Calu3 (cell line): ENCODE data around the gene TNFAIP8. TPM values are rescaled to one million over a fixed set of nuclear protein-coding genes. Genes with fewer than 3 reads are reported as not detected.

Experiments
- BruUV-seq: library from RNA; stranded (reverse); fragments of 400-500 nt; replicated peaks from 2 replicates; lab custom pipeline; 2021; lab: Mats Ljungman, UMichigan
- CTCF ChIA-PET: fragments of 300-600 bp; sonication (Branson Sonifier 250); formaldehyde crosslinking; loops from one replicate; lab custom pipeline; 2022; ENCODE audit warnings: antibody characterized with exemption; lab: Charles Lee
- DNase-seq: peaks from one replicate; pipeline ENCODE4 v3.0.0; 2022
- H3K27ac Mint-ChIP-seq: one replicate; pipeline ENCODE4 v1.8.0; 2022; ENCODE audit warnings: mixed read lengths; ENCODE audit not compliant: unreplicated experiment
- H3K27me3 Mint-ChIP-seq: one replicate; pipeline ENCODE4 v1.8.0; 2022; ENCODE audit warnings: mixed read lengths; ENCODE audit not compliant: unreplicated experiment
- H3K36me3 Mint-ChIP-seq: one replicate; pipeline ENCODE4 v1.8.0; 2022; ENCODE audit warnings: mild to moderate bottlenecking, moderate library complexity, mixed read lengths; ENCODE audit not compliant: insufficient read depth, unreplicated experiment
- H3K4me1 Mint-ChIP-seq: one replicate; pipeline ENCODE4 v1.8.0; 2022; ENCODE audit warnings: mild to moderate bottlenecking, low read depth, mixed read lengths; ENCODE audit not compliant: unreplicated experiment
- H3K4me3 Mint-ChIP-seq: one replicate; pipeline ENCODE4 v1.8.0; 2022; ENCODE audit warnings: mild to moderate bottlenecking, low read depth, moderate library complexity, mixed read lengths; ENCODE audit not compliant: unreplicated experiment
- H3K9me3 Mint-ChIP-seq: one replicate; pipeline ENCODE4 v1.8.0; 2022; ENCODE audit warnings: low read depth, mixed read lengths; ENCODE audit not compliant: unreplicated experiment
- intact Hi-C: fragments of 100-400 bp; cut with micrococcal nuclease; formaldehyde crosslinking; loops from one replicate; pipeline ENCODE4 v1.10.0; 2022; ENCODE audit not compliant: unreplicated experiment
- total RNA-seq: library from RNA; stranded (reverse); gene quantifications from 2 replicates; pipeline ENCODE4 v1.2.3, GENCODE V29; 2022
- TF ChIP-seq, protein P1 (sequence below): fragments of 200-600 bp; IDR thresholded peaks from one replicate; pipeline ENCODE4 v1.8.0; 2022; ENCODE audit warnings: antibody characterized with exemption; ENCODE audit not compliant: unreplicated experiment

Gene TNFAIP8
- total RNA-seq, 1 experiment from 2014 or later = 30.6 TPM

DNA sequence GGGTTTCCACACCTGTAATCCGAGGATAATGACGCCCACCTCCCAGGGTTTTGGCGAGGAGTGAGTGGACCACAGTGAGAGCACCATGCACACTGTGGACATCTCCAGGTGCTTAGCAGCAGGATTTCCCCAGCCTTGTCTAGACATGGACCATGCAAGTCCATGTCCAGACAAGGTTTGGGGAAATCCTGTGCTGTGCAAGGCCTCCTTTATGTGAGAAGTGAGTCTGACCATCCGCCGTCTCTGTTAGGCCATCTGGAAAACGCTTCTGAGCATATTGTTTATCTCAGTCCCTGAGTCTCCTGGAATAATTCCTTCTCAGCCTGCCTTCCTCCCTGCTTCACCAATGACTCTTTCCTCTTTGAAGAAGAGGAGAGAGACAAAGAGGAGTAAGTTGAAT is 26.2 kb upstream of the TNFAIP8 start:
- H3K27ac Mint-ChIP-seq = no peak overlapping the region
- peaks cover 41% of the 10 kb centered on the region for H3K4me1 Mint-ChIP-seq
- CTCF ChIA-PET = no interaction called here

DNA sequence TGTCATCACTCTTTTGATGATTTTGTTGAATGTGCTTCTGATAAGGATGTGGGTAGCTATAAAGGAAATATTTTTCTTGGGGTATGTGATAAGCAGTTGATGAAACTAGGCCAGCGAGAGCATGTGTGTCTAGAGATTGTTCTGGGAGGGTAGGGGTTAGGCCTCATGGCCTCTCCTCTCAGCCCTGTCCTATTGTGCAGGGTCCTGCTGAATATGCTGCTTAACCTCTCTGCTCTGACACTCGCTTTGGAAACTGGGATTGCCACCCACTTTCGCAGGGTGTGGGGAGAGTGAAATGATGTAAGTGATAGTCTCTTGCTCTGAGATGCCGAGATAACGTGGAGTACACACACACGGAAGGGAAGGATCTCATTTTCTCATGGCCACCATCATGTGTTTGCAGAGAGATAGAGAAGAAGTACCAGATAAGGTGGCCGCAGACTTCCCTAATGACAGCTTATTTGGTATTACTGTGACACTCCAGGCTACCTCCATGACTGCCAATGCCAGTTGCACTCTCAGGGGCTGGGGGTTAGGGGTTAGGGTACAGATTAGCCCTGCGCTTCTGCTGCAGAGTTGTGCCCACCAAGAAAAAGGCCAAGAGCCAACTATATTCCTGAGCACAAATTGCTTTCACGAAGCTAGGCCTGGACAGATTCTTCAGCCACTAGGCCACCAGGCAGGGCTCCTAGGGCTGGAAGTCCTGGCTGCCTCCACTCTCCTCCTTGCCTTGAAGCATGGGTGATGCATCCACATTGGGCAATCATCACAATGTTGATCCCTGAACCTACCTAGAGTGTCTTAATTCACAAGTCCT is 25.2 kb upstream of the TNFAIP8 start:
- TF ChIP-seq, protein P1, sequence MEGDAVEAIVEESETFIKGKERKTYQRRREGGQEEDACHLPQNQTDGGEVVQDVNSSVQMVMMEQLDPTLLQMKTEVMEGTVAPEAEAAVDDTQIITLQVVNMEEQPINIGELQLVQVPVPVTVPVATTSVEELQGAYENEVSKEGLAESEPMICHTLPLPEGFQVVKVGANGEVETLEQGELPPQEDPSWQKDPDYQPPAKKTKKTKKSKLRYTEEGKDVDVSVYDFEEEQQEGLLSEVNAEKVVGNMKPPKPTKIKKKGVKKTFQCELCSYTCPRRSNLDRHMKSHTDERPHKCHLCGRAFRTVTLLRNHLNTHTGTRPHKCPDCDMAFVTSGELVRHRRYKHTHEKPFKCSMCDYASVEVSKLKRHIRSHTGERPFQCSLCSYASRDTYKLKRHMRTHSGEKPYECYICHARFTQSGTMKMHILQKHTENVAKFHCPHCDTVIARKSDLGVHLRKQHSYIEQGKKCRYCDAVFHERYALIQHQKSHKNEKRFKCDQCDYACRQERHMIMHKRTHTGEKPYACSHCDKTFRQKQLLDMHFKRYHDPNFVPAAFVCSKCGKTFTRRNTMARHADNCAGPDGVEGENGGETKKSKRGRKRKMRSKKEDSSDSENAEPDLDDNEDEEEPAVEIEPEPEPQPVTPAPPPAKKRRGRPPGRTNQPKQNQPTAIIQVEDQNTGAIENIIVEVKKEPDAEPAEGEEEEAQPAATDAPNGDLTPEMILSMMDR = no peak
- peaks cover 44% of the 10 kb centered on the region for H3K4me1 Mint-ChIP-seq
- H3K36me3 Mint-ChIP-seq = no peaks in the 10 kb centered on the region
- H3K4me3 Mint-ChIP-seq = no peak overlapping the region
- BruUV-seq = no TSS peak
- no peak for DNase-seq
- H3K27me3 Mint-ChIP-seq = no peaks in the 10 kb centered on the region
- no peak overlapping the region for H3K27ac Mint-ChIP-seq
- CTCF ChIA-PET = interaction anchor here (0.8 kb wide), 1 partner anchor 9 kb away, joined by 4 read pairs; no protein-coding TSS in a partner anchor
- intact Hi-C loops = no loop called here
- H3K9me3 Mint-ChIP-seq = no peaks in the 10 kb centered on the region

More for the DNA sequence above, 26.2 kb upstream of the TNFAIP8 start:
- Mint-ChIP-seq H3K36me3 (no peaks in the 10 kb centered on the region), H3K27me3 (no peaks in the 10 kb centered on the region), H3K4me3 (no peak overlapping the region), H3K9me3 (no peaks in the 10 kb centered on the region)
- BruUV-seq = no TSS peak
- intact Hi-C loops = no loop called here
- TF ChIP-seq, protein P1 = no peak
- no peak for DNase-seq

DNA sequence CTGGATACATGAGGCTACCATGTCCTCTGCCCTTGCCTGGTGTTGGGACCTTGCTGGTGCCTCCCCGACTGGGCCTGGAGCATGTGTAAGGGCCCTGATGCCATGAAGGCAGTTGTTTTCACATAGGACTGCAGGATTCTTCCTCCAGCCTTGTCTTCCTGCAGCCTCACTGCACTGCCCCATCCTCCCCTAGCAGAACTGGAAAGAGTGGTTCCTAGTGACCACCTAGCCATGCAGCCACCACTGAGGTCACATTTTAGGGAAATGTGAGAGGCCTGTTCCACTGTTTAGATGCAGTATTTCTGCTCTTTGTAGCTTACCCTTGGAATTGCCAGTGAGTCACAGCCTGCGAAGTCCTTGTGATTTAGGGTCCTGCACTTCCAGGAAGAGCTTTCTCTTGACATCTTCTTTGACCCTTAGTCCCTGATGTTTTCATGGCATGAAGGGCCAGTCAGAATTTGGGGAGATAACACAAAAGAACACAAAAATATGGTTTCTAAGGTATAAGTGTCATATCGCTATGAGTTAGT is 24.2 kb upstream of the TNFAIP8 start:
- intact Hi-C loops = no loop called here
- no peak for DNase-seq
- no TSS peak for BruUV-seq
- TF ChIP-seq, protein P1 = no peak
- Mint-ChIP-seq H3K36me3 (no peaks in the 10 kb centered on the region), H3K4me3 (no peak overlapping the region), H3K27me3 (no peaks in the 10 kb centered on the region), H3K9me3 (no peaks in the 10 kb centered on the region), H3K4me1 (peaks cover 34% of the 10 kb centered on the region), H3K27ac (no peak overlapping the region)
- CTCF ChIA-PET = no interaction called here

DNA sequence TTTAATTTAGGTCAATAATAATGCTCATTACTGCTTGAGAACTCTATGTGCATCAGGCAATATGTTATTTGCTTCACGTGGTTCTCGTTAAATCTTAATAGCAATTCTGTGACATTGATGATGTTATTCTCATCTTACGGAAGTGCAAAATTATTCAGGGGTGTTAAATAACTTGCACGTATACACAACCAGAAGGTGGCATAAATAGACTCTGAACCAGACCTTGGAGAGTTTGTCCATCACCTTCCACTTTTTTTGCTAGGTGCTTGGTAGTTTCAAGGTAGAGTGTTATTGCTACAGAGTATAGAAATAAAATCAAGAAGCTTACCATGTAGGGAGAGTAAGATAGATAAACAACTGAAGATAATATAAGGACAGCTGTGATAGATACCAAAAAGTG is 23.6 kb upstream of the TNFAIP8 start:
- intact Hi-C loops = no loop called here
- H3K4me1 Mint-ChIP-seq = peaks cover 34% of the 10 kb centered on the region

More for the DNA sequence above, 23.6 kb upstream of the TNFAIP8 start:
- no peaks in the 10 kb centered on the region for H3K27me3 Mint-ChIP-seq
- TF ChIP-seq, protein P1 = no peak
- no TSS peak for BruUV-seq
- DNase-seq = no peak
- H3K4me3 Mint-ChIP-seq = no peak overlapping the region
- CTCF ChIA-PET = no interaction called here
- H3K9me3 Mint-ChIP-seq = no peaks in the 10 kb centered on the region
- H3K36me3 Mint-ChIP-seq = no peaks in the 10 kb centered on the region
- H3K27ac Mint-ChIP-seq = no peak overlapping the region
